Measurements from ENCODE around the gene BMP6.

DNA sequence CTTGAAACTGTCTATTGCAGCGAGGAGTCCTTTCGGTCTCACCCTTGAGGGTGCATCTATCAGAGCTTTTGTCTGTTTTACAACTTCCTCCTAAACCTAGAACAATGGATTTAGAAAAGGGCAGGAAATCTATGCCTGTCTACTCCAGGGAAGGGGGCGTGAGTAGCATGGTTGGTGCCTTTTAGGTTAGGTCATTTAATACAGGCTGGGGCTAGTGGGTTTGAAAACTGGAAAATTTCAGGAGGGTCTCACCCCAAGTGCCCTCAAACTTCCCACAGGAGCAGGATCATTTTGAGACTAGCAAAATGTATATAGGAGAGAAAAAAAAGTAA is 33.5 kb upstream of the BMP6 start:
- TF ChIP-seq CTCF (IDR thresholded peaks at IDR 0.05 in 2 of 3, conservative IDR thresholded peaks at IDR 0.05 in 1 of 3; ENCODE audit: borderline replicate concordance in 1 of 3, insufficient read depth in 1 of 3, low read depth in 2 of 3, low read length in 2 of 3) (no peak), SP1 (IDR thresholded peaks at IDR 0.05; ENCODE audit: low read depth) (no peak), EZH2 (IDR thresholded peaks at IDR 0.05) (no peak), POLR2AphosphoS5 (IDR thresholded peaks at IDR 0.05; ENCODE audit: low read depth, low read length) (no peak), RAD21 (IDR thresholded peaks at IDR 0.05; ENCODE audit: low read depth) (no peak), MAX (IDR thresholded peaks at IDR 0.05) (no peak), SIN3A (IDR thresholded peaks at IDR 0.05; ENCODE audit: low read depth) (no peak)
- TF ChIP-seq, protein P1, sequence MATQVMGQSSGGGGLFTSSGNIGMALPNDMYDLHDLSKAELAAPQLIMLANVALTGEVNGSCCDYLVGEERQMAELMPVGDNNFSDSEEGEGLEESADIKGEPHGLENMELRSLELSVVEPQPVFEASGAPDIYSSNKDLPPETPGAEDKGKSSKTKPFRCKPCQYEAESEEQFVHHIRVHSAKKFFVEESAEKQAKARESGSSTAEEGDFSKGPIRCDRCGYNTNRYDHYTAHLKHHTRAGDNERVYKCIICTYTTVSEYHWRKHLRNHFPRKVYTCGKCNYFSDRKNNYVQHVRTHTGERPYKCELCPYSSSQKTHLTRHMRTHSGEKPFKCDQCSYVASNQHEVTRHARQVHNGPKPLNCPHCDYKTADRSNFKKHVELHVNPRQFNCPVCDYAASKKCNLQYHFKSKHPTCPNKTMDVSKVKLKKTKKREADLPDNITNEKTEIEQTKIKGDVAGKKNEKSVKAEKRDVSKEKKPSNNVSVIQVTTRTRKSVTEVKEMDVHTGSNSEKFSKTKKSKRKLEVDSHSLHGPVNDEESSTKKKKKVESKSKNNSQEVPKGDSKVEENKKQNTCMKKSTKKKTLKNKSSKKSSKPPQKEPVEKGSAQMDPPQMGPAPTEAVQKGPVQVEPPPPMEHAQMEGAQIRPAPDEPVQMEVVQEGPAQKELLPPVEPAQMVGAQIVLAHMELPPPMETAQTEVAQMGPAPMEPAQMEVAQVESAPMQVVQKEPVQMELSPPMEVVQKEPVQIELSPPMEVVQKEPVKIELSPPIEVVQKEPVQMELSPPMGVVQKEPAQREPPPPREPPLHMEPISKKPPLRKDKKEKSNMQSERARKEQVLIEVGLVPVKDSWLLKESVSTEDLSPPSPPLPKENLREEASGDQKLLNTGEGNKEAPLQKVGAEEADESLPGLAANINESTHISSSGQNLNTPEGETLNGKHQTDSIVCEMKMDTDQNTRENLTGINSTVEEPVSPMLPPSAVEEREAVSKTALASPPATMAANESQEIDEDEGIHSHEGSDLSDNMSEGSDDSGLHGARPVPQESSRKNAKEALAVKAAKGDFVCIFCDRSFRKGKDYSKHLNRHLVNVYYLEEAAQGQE (IDR thresholded peaks at IDR 0.05; ENCODE audit: low read depth), result no peak

Measured in HCT116 (cell line).